Muscle of leg (tissue), 11 donors: ENCODE measurements around the gene SETD1B. TPM values are rescaled to one million over a fixed set of nuclear protein-coding genes. Genes with fewer than 3 reads are reported as not detected.

Experiments used
- DNase-seq: peaks from one replicate; pipeline ENCODE4 v3.0.0; 2013
- H3K27ac ChIP-seq: one replicate; pipeline ENCODE4 v1.5.1; 2013; ENCODE audit warnings: mild to moderate bottlenecking, low read length, control low read depth
- H3K27me3 ChIP-seq: one replicate; pipeline ENCODE4 v1.6.1; 2013; ENCODE audit warnings: low read length; ENCODE audit not compliant: control insufficient read depth, insufficient read depth
- H3K36me3 ChIP-seq: one replicate; pipeline ENCODE4 v1.6.1; 2013; ENCODE audit warnings: low read length; ENCODE audit not compliant: control insufficient read depth, insufficient read depth
- H3K4me1 ChIP-seq: one replicate; pipeline ENCODE4 v1.6.1; 2013; ENCODE audit warnings: low read length; ENCODE audit not compliant: control insufficient read depth, insufficient read depth
- H3K4me3 ChIP-seq: one replicate; pipeline ENCODE4 v1.5.1; 2013; ENCODE audit warnings: low read length, control low read depth
- H3K9me3 ChIP-seq: replicated peaks from 2 replicates; pipeline ENCODE4 v1.6.1; 2013; ENCODE audit warnings: low read depth, low read length; ENCODE audit not compliant: control insufficient read depth
- WGBS: methylation state at CpG from one replicate; pipeline ENCODE4 v1.1.5; 2013; ENCODE audit warnings: missing lambda C conversion rate; ENCODE audit not compliant: insufficient coverage; 5-methylcytosine and 5-hydroxymethylcytosine counted together
- polyA plus RNA-seq, 8 donors: library from polyadenylated mRNA; unstranded; fragments of 120-200 nt; gene quantifications; one replicate each; pipeline versions ENCODE4 v1.2.1 to v1.2.3, GENCODE V29; 2013; ENCODE audit warnings: inconsistent platforms in 1 of 8, low replicate concordance in 1 of 8; ENCODE audit not compliant: insufficient read length in 8 of 8, insufficient read depth in 1 of 8
- total RNA-seq: library from RNA; stranded (reverse); fragments of 120-200 nt; gene quantifications from one replicate; pipeline ENCODE4 v1.2.4, GENCODE V29; 2013

SETD1B gene
- total and polyA plus RNA-seq, 9 donors = 3.6 to 13.4 (median 10.1) TPM

GRCh38 chr12:121801595-121802484 is 2.0 kb upstream of the SETD1B start:
- Histone ChIP-seq H3K27ac (peak overlapping the region; percentile 100), H3K36me3 (peaks cover 20% of the 10 kb centered on the region), H3K9me3 (no peaks in the 10 kb centered on the region), H3K4me1 (peaks cover 54% of the 10 kb centered on the region), H3K27me3 (no peaks in the 10 kb centered on the region), H3K4me3 (peak overlapping the region; percentile 79)
- 2% methylated on average over 5 of the region's 18 CpGs for WGBS
- peak; percentile 44 for DNase-seq

GRCh38 chr12:121802485-121802842 is 1.3 kb upstream of the SETD1B start:
- H3K27me3 ChIP-seq = no peaks in the 10 kb centered on the region
- no peaks in the 10 kb centered on the region for H3K9me3 ChIP-seq
- peaks cover 52% of the 10 kb centered on the region for H3K4me1 ChIP-seq
- no peak for DNase-seq
- peaks cover 24% of the 10 kb centered on the region for H3K36me3 ChIP-seq
- no CpG with 5 or more reads among the region's 1 CpG for WGBS
- peak overlapping the region; percentile 79 for H3K4me3 ChIP-seq
- H3K27ac ChIP-seq = peak overlapping the region; percentile 100

GRCh38 chr12:121802843-121803698 is 738 bp upstream of the SETD1B start:
- WGBS = 0% methylated on average over 19 of the region's 65 CpGs
- Histone ChIP-seq H3K27me3 (no peaks in the 10 kb centered on the region), H3K27ac (peak overlapping the region; percentile 100), H3K4me1 (peaks cover 49% of the 10 kb centered on the region), H3K36me3 (peaks cover 30% of the 10 kb centered on the region), H3K9me3 (no peaks in the 10 kb centered on the region), H3K4me3 (peak overlapping the region; percentile 79)
- peak; percentile 98 for DNase-seq

GRCh38 chr12:121804417-121805111 is 755 bp downstream of the SETD1B start:
- no peaks in the 10 kb centered on the region for H3K27me3 ChIP-seq
- H3K4me3 ChIP-seq = peak overlapping the region; percentile 75
- H3K27ac ChIP-seq = peak overlapping the region; percentile 91
- H3K36me3 ChIP-seq = peaks cover 35% of the 10 kb centered on the region
- peak; percentile 51 for DNase-seq
- 0% methylated on average over 31 of the region's 63 CpGs for WGBS
- H3K9me3 ChIP-seq = no peaks in the 10 kb centered on the region
- H3K4me1 ChIP-seq = peaks cover 35% of the 10 kb centered on the region

GRCh38 chr12:121805171-121806008 is 1.6 kb downstream of the SETD1B start:
- DNase-seq = peak; percentile 74
- 0% methylated on average over 3 of the region's 45 CpGs for WGBS
- peak overlapping the region; percentile 75 for H3K4me3 ChIP-seq
- peak overlapping the region; percentile 91 for H3K27ac ChIP-seq
- no peaks in the 10 kb centered on the region for H3K27me3 ChIP-seq
- peaks cover 32% of the 10 kb centered on the region for H3K4me1 ChIP-seq
- no peaks in the 10 kb centered on the region for H3K9me3 ChIP-seq
- H3K36me3 ChIP-seq = peaks cover 43% of the 10 kb centered on the region

- 5% methylated on average over 10 of the region's 16 CpGs for WGBS
- H3K27me3 ChIP-seq = no peaks in the 10 kb centered on the region
- peaks cover 37% of the 10 kb centered on the region for H3K4me1 ChIP-seq
- H3K36me3 ChIP-seq = peaks cover 50% of the 10 kb centered on the region
- no peak overlapping the region for H3K27ac ChIP-seq
- peak overlapping the region; percentile 75 for H3K4me3 ChIP-seq
- DNase-seq = no peak
- no peaks in the 10 kb centered on the region for H3K9me3 ChIP-seq
These were observed 2.3 kb downstream of the SETD1B start for GRCh38 chr12:121806009-121806545.

GRCh38 chr12:121806546-121807423 is 3.0 kb downstream of the SETD1B start:
- H3K27me3 ChIP-seq = no peaks in the 10 kb centered on the region
- no peak overlapping the region for H3K27ac ChIP-seq
- peak overlapping the region; percentile 75 for H3K4me3 ChIP-seq
- DNase-seq = peak; percentile 50
- peaks cover 54% of the 10 kb centered on the region for H3K36me3 ChIP-seq
- WGBS = 20% methylated on average over 3 of the region's 21 CpGs
- H3K9me3 ChIP-seq = no peaks in the 10 kb centered on the region
- H3K4me1 ChIP-seq = peaks cover 37% of the 10 kb centered on the region

- Histone ChIP-seq H3K27me3 (no peaks in the 10 kb centered on the region), H3K4me3 (no peak overlapping the region), H3K36me3 (peaks cover 54% of the 10 kb centered on the region), H3K4me1 (peaks cover 45% of the 10 kb centered on the region), H3K9me3 (no peaks in the 10 kb centered on the region), H3K27ac (no peak overlapping the region)
- DNase-seq = no peak
- WGBS = 85% methylated on average over 14 of the region's 14 CpGs
These were observed 4.0 kb downstream of the SETD1B start for GRCh38 chr12:121807642-121808347.
